GM21529 (cell line): ENCODE data around the gene TCEAL4.

Experiments
- ATAC-seq: cut with Tn5 transposase; IDR thresholded peaks from one replicate; pipeline ENCODE4 v1.9.1; 2021; ENCODE audit not compliant: unreplicated experiment

TCEAL4 gene

DNA sequence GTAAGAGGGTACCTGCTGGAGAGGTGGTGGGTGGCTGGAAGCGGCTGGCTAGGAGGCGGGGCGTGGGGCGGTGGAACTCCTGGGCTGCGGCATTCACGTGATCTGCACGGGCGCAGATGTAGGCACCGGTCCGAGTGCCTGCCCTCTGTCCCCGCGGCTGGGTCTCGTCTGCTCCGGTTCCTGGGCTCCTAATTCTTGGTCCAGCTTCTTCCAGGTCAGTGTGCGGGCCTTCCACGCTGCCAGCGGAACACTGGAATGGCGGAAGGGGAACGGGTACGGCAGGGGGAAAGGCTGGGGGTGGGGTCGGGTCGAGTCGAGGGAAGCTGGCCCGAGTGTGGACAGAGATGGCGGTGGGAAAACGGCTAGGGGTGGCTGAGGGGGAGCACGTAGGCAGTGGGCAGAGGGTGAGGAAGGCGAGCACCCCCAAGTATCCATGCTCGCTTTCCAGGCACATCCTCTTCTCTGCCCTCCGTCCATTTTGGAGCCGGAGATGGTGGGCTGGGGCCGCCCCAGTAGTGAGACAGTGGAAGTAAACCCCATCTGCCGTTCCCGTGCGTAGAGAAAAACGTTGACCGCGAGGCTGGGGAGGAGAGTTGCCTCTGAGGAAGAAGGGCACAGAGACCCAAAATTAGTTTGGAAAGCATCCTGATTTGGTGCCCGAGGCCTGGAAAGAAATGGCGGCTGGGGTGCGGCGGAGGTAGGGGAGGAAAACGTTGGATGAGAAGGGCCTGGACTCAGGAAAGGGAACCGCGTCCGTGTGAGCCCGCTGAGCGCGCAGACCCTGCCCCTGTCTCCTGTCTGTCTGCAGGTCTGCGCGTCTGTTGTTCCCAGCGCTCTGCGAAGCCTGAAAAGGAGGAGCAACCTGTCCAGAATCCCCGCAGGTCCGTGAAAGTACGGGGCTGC, at the start of gene TCEAL4:
TSS of gene TCEAL4 (plus strand) at position 105 of the 903 bp plus-strand sequence. CDS start 1,161 bp downstream, outside the sequence.
- ATAC-seq: peak; percentile 92

- ATAC-seq: no peak
Measured at GRCh38 chrX:103536071-103536470, 49.2 kb upstream of the TCEAL4 start.

GRCh38 chrX:103536732-103537131, 48.6 kb upstream of the TCEAL4 start:
- ATAC-seq: no peak

DNA sequence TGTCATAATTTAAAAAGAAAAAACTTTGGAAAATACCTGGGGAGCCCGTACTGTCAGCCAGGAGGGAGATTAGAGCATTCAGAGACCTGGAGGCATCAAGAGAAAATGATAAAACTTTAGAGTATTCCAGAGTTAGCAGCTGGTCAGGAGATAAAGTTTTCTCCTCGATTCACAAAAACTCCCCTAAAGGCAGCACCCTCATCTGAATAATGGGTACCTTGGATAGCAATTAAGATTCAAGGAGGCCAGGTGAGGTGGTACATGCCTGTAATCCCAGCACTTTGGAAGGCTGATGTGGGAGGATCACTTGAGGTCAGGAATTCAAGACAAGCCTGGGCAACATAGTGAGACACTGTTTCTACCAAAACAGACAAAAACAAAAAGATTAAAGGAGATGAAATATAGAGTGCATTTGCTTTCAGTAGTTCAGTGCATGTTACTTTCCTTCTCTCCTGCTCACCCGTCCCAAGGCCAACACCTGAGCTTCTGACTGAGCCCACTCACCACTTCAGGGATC, 47.4 kb upstream of the TCEAL4 start:
- no peak for ATAC-seq

- ATAC-seq: no peak
Measured at GRCh38 chrX:103538728-103539127, 46.6 kb upstream of the TCEAL4 start.

- no peak for ATAC-seq
Measured at GRCh38 chrX:103539695-103540094, 45.6 kb upstream of the TCEAL4 start.

DNA sequence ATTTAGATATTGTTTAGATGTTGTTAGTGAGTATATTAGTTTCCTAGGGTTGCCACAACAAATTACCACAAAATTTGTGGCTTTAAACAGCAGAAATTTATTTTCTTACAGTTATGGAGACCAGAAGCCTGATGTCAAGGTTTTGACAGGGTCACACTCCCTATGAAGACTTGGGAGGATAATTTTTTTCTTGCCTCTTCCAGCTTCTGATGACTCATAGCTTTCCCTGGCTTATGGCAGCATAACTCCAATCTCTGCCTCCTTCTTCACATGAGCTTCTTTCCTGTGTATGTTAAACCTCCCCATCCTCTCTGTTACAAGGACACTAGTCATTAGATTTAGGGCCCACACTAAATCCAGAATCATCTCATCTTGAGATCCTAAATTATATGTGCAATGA, 45.2 kb upstream of the TCEAL4 start:
- no peak for ATAC-seq

DNA sequence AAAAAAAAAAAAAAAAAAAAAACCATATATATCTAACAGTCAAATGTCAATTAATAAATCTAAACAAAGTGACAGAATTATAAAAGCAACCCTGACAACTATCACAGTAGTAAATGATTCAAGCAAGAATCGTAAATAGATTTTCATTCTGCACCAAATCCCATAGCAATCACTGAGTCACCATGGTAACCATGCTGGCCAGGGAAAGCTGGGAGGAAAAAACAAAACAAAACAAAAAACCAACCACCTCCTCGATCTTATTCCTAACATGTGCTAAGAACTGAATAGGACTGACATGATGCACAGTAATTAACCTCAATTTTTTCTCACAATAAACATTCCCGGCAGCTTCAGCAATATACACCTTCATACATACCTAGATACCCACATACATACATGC, 35.4 kb upstream of the TCEAL4 start:
- no peak for ATAC-seq

DNA sequence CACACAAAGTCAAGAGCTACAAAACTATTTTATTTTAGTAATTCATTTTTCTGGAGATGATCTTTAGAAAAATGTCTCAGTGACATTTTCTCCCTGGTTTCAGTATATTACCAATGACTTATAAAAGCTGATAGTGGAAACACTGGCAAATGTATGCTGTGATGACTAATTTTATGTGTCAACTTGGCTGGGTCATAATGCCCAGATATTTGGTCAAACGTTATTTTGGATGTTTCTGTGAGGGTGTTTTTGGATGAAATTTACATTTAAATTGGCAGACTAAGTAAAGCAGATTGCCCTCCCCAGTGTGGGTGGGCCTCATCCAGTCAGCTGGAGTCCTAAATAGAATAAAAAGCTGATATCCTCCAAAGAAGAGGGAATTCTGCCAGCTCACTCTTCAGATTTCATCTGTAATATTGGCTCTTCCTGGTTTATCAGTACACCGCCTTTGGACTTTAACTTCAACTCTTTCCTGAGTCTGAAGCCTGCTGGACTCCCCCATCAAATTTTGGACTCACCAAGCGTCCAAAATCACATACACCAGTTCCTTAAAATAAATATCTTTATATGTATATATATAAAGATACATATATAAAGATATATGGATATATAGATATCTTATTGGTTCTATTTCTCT, 34.8 kb upstream of the TCEAL4 start:
- no peak for ATAC-seq

DNA sequence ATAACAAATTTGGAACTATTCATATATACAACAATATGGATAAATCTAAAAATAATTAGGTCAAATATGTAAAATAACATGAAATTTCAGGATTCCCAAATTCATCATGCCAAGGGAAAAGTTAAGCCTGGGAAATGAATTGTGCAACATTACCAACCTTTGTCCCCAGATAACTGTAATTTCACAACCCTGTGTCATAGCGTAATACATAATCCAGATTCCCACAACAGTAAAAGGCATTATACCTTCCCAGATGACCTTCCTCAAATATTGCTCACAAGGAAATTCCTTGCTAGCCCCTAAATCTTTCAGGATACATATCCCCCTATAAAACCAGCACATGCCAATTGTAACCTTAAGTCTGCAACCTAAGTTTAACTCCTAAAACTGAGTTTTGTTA, 33.1 kb upstream of the TCEAL4 start:
- ATAC-seq: no peak

- peak; percentile 98 for ATAC-seq
Measured at GRCh38 chrX:103554687-103555424, 30.5 kb upstream of the TCEAL4 start.

DNA sequence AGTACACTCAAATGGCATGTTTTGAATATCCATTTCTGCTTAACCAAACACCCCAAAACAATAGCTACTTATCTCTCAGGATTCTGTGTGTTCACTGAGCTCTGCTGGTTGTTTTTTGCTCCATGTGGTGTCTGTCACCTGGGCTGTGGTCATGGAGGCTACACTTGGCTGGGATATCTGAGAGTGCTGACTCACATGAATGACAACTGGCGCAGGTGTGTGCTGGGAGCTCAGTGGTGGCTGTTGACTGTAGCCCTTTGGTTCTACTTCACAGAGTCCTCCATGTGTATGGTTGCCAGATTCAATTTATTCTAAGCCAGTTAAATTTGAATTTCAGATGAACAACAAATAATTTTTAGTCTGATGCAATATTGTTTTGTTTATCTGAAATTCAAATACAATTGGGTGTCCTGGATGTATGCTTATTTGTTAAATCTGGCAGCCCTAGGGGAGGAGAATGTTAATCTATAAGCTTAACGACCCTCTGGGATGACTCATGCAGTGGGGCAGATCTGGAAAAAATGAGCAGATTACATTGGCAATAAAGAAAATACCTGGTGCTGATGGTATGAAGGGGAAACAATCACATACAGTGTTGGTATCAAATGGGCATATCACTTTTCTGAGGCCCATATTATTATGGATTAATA, 28.2 kb upstream of the TCEAL4 start:
- ATAC-seq: no peak

- no peak for ATAC-seq
Measured at GRCh38 chrX:103560256-103560655, 25.1 kb upstream of the TCEAL4 start.

DNA sequence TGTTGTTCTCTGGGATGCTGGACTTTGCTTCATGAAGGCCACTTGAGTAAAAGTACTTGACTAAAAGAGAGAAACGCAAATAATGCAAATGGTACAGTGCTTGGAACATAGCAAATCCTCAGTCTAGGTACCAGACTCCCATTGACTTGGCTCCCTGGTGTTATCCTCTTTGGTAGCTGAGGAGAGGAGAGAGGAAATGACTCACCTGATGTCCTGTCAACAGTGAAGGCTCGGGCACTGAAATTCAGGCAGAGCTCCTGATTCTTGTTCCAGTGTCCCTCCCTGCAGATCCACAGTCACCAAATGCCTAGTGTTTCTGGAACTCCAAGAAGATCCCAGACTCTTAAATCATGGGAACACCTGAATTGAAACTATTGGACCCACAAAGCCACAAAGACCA, 22.5 kb upstream of the TCEAL4 start:
- no peak for ATAC-seq

- peak; percentile 76 for ATAC-seq
Measured at GRCh38 chrX:103565197-103565596, 20.1 kb upstream of the TCEAL4 start.

- peak; percentile 40 for ATAC-seq
Measured at GRCh38 chrX:103565752-103566151, 19.6 kb upstream of the TCEAL4 start.

DNA sequence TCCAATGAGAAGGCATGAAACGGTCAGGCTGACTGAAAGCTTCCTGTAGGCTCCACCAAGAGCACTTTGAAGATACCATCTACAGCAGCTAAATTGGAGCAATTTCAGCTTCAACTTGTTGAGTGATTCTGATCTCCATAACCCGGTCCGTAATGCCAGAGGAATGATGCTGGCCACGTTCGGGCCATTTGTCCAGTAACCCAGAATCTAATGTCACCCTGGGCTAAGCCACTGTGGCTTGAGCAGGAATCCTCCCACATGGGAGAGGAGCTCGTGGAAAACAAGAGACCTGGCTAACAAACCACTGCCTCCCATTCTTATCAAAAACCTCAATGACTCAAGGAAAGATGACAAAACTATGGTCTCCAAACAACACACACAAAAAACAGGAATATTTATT, 14.2 kb upstream of the TCEAL4 start:
- no peak for ATAC-seq

DNA sequence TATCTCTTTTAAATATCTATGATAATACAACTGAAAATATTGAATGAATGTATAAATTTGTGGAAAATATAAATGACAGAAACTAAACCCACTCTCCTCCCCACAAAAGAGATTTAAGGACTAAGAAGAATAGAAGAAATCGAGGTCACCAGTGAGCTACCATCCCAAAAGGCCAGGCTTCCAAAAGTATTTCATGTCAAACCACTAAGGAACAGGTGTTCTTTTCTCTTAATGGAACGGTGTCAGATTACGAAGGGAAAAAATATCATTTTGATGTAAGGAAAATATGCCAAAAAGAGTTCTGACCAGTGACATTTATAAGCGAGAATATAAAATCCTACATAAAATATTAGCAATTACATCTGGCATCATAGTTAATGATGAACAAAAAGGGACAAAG, 13.6 kb upstream of the TCEAL4 start:
- no peak for ATAC-seq

DNA sequence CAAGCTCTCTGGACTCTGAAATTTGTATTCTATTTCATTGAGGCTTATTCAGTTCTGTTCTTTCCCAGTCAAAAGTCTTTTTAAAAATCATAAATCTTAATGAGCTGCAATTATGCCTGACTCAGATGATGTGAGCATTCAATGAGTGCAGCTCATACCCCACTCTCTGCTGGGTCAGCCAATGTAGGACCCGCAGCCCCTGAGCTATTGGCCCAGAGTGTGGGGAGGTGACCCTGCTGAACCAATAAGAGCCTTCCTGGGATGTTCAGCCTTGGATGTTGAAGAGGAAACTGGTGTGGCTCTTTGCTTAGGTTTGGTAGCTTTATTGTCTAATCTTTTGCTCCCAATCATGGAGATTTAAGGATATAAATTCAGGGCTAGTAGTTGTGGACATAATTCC, 12.1 kb upstream of the TCEAL4 start:
- ATAC-seq: no peak

DNA sequence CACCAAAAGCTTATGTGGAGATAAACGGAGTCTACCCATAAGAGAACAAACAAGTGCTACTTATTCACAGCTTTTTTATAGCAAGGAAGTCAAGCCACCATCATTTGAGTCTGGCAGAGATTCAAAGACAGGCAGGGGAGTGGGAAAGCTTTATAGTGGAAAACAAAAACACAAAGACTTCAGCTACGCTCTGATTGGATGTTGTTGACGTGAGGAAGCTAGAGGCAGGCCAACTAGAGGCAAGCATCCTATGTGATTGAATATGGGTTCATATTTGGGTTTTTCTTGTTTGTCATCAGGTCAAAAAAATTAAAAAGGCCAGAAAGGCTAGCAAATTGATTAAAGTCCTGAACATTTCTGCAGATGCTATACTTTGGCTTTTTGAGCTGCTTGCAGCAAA, 719 bp upstream of the TCEAL4 start:
- no peak for ATAC-seq

GRCh38 chrX:103586314-103586646, 965 bp downstream of the TCEAL4 start:
- peak; percentile 4 for ATAC-seq
